HG02938 (cell line): ENCODE data around the gene BICDL2.

Experiments
- ATAC-seq: cut with Tn5 transposase; IDR thresholded peaks from one replicate; pipeline ENCODE4 v1.9.1; 2021; ENCODE audit warnings: mild to moderate bottlenecking, moderate library complexity; ENCODE audit not compliant: unreplicated experiment

The BICDL2 gene

GRCh38 chr16:3049921-3050481, 13.3 kb upstream of the BICDL2 start:
- no peak for ATAC-seq

GRCh38 chr16:3047387-3047720, 10.6 kb upstream of the BICDL2 start:
- no peak for ATAC-seq

- no peak for ATAC-seq
These were observed 10.1 kb upstream of the BICDL2 start for GRCh38 chr16:3046641-3047386.

GRCh38 chr16:3045758-3046640, 9.3 kb upstream of the BICDL2 start, which contains the start of gene MMP25:
Gene MMP25, plus strand, starts transcription at chr16:3046561. Its CDS starts 357 bp downstream, at chr16:3046918.
- no peak for ATAC-seq

GRCh38 chr16:3044708-3045107, 8.0 kb upstream of the BICDL2 start:
- ATAC-seq: no peak

- ATAC-seq: no peak
These were observed 5.6 kb upstream of the BICDL2 start for GRCh38 chr16:3042376-3042775.

- ATAC-seq: no peak
These were observed 2.2 kb upstream of the BICDL2 start for GRCh38 chr16:3038896-3039295.

GRCh38 chr16:3038256-3038655, 1.5 kb upstream of the BICDL2 start:
- ATAC-seq: no peak

GRCh38 chr16:3035972-3036725, 595 bp downstream of the BICDL2 start:
- no peak for ATAC-seq

- ATAC-seq: no peak
These were observed 1.3 kb downstream of the BICDL2 start for GRCh38 chr16:3035289-3035971.

GRCh38 chr16:3032624-3033023, 4.1 kb downstream of the BICDL2 start:
- ATAC-seq: no peak

- ATAC-seq: no peak
These were observed 6.2 kb downstream of the BICDL2 start for GRCh38 chr16:3030222-3031212.

- ATAC-seq: no peak
These were observed 7.1 kb downstream of the BICDL2 start for GRCh38 chr16:3029491-3030221.

- ATAC-seq: no peak
These were observed 7.9 kb downstream of the BICDL2 start for GRCh38 chr16:3028716-3029319.

- ATAC-seq: no peak
These were observed 8.6 kb downstream of the BICDL2 start for GRCh38 chr16:3027983-3028715.

- ATAC-seq: no peak
These were observed 9.3 kb downstream of the BICDL2 start for GRCh38 chr16:3027489-3027795.

- ATAC-seq: no peak
These were observed 9.9 kb downstream of the BICDL2 start for GRCh38 chr16:3026609-3027488.
